GM21786 (cell line): ENCODE data around the gene ITPK1.

ENCODE experiments used
- ATAC-seq: cut with Tn5 transposase; IDR thresholded peaks from one replicate; pipeline ENCODE4 v1.9.1; 2021; ENCODE audit not compliant: unreplicated experiment

ITPK1 gene

DNA sequence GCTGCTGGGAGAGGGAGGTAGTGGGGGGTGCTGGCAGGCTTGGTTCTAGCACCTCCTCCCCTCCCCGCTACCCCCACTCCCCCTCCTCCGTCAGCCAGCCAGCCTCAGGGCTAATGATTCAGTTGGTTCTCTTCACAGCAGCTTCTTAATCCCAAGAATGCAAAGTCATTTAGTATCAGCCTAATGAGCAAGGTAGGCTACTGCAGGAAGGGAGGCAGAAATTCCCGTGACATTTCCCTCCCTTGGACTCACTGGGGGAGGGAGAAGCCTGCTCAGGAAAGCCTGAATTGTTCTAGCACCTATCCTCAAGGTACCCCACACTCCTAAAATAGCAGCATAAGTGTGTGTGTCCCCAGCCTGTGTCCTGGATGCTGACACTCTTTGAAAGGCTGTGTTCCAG is 29.8 kb downstream of the ITPK1 start:
- no peak for ATAC-seq

DNA sequence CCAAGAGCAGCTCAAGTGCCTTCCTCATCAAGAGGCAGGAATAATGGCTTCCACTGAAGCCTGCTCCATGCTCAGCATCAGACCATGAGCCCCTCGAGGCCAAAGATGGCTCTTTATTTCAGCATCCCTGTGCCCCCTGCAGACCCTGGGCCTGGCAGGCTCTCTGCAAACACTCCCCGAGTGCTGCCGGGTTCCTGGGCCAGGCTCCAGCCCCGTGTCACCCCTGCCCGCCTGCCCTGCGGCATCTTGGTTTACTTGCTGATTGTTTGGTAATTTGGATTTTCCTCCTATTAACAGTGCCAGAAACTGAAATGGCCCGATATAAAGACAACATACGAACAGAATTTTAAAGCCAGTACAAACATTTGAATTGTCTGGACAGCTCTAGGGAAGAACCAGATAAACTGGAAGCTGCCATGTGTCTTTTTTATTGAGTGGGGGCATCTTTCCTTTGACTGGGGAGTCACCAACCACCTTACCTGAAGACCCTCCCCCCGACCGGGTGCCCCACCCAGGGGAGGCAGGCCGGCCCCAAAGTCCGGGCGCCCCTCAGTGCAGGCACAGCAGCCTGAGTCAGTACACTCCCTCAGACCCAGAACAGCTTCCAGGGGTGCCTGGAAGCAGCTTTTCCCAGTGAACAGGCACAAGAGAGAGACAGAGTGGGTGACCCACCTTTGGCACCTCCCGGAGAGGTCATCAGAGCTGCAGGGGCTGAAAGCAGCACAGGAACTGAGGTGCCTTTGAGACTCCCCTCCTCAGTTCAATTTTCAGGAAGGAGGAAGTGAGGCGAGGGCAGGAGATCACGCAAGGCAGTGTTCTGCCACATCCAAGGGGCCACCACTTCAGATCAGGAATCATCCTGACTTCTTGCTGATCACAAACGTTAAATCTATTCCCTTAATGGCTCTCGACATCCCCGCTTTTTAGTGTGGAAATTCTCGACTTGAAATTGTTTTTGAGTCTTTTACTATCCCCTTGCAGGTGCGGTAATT is 30.6 kb downstream of the ITPK1 start:
- no peak for ATAC-seq

DNA sequence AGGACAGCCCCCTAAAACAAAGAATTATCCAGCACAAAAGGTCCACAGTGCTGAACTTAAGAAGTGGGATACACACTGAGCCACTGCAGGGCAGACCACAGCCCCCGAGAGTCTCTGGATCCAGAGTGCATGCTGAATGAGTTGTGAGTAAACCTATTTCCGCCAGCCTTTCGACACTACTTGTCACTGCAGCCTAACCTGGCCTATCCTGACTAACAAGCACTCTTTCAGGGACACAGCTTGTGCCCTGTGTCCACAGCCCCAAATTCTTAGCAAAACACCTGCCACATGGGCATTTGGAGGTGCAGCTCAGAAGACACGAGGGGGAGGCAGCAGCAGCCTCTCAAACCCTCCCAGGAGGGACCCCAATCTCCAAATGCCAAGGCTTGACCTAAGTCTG is 31.3 kb downstream of the ITPK1 start:
- ATAC-seq = no peak

DNA sequence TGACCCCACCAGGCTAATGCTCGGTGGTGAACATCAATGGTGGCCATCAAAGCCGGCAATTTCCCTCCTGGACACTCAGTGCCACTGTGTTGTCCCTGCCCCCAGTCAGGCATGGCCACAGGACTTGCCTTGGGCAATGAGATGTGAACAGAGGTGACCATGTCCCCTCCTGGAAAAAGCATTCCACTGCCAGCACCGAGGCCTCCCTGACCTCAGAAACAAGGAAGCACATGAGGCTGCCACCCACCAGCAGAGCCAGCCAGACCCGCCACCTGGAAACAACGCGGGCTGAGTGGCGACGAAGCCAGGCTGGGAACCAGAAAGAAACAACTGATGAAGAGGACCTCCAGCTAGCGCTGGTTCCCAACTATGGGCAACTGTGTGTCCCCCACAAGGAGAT is 31.8 kb downstream of the ITPK1 start:
- no peak for ATAC-seq

DNA sequence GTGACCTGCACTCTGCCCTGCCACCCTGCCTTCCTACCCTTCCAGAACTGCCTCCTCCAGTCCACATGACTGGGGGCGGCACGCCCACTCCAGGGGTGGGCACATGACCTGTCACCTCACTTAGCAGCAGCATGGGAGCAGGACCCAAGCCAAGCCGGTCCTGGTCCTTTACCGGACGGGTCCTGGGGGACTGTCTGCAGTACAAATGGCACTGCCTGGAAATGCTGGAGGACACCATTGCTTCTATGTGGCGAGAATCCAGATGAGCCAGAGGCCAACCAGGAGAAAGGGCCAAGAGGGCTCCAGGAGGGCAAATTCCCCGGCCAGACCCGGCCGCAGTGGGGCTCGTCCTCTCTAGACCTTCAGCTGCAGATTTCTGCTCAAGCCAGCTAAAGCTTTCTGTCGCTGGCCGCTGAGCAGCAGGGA is 33.1 kb downstream of the ITPK1 start:
- no peak for ATAC-seq

DNA sequence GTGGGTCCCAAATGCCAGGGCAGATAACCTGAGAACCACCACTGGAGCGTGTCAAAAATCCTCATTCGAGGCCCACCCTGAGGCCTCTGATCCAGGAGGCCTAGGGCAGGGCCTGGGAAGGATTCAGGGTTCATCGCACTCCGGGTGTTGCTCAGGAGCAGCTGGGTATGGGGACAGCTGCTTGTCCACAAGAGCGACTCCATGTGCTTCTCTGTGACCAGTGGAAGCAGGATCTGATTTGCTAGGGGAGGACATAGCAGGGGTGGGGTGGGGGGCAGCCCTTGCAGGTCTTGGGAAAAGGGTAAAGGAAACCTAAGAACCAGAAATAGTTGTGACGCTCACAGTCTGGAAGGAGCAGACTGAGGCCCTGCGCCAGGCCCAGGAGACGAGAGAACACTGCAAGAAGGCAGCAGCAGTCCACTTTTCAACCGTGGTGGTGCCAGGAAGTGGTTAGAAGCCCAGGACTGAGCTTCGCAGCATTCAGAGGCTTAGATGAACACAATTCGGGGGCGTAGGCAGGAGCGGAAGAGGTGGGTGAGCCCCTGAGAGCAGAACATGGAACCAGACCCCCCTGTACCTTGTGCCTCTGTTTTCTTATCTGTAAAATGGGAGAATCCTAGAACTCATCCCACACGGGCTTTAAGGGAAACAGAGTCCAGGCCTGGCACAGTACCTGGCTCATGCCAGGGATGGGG is 33.7 kb downstream of the ITPK1 start:
- no peak for ATAC-seq

DNA sequence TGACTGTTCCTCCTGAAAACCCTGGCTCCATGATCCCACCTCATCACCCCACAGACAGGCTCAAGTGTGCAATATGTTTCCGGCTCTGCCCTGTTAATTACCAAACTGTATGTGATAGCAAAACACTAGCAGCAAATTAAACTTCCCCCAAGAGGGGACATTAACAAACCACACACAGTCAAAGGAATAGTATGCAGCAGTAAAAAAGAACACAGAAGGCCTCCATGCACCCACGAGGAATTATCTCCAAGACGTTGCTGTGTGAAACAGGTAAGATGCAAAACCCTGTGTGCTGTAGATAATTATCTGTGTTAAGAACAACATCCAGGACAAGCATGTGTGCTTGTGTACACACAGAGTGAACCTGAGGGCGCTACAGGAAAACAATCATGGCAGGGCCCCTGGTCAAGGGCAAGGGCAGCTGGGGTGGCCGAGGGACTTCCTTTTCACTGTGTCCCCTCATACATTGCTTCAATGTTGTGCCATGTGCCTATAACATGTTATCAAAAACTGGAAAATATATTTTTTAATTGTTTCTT is 35.8 kb downstream of the ITPK1 start:
- ATAC-seq = no peak

DNA sequence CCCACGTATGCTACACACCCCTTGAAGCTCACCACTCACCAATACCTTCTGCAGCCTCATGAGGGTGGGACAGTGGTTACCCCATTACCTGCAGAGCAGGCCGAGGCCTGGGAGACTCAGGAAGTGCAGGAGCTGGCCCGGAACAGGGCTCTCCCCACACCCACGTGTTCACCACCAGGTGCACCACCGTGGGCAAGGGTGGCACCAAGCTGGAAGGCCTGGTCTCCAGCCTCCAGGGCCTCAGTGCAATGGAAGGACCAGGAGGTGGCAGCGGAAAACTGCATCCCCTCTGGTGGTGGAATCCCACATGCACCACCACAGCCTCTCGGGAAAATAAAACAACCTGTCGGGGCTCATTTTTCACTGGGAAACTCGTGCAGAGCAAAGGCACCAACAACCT is 36.4 kb downstream of the ITPK1 start:
- ATAC-seq = no peak

DNA sequence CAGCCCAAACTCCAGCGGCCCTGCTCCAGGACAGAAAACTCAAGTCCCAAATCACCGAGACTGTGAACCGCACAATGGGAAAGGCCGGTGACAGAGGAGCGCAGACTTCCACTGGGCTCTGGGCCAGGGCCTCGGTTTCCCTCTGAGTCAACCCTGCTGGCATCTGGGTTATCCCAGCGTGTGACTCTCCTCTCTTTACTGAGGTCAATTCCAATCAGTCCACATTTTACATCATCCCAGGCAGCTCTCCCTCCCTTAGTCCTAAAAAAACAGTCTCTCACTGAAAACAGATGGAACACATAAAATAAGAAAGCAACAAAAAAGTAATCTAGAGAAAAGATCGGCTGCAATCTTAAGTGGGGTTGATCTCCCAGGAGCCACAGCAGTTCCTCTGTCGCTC is 36.9 kb downstream of the ITPK1 start:
- ATAC-seq = no peak

DNA sequence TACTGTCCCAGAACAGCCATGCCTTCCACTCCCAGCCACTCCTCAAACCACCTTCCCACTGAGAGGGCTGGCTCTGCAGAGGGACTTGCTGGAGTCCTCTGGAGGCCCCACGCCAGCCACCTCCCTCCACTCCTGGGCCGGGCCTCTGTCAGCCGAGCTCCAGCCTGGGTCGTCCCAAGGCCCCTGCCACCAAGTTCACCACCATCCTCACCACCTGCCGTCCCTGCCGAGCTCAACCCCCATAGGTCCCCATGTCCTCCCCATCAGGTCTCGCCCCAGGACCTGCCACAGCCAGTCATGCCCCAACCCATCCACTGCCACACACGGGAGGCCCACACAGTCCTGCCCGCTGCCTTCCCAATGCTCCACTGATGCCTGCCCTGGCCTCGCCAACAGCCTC is 39.0 kb downstream of the ITPK1 start:
- no peak for ATAC-seq

DNA sequence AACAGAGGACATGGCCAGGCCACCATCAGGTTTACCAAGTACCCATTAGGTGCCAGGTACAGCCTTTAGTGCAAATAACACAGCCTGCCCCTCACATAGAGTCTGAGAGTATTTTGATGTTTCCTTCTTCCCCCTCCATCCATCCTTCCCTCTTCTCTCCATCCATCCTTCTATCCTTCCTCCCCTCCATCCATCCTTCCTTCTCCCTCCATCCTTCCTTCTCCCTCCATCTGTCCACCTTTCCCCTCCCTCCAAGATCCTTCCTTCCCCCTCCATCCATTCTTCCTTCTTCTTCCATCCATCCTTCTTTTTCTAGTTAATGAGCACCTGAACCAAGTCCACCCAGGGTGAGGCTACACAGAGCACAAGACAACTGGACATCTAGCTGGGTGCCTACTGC is 39.8 kb downstream of the ITPK1 start:
- ATAC-seq = no peak

DNA sequence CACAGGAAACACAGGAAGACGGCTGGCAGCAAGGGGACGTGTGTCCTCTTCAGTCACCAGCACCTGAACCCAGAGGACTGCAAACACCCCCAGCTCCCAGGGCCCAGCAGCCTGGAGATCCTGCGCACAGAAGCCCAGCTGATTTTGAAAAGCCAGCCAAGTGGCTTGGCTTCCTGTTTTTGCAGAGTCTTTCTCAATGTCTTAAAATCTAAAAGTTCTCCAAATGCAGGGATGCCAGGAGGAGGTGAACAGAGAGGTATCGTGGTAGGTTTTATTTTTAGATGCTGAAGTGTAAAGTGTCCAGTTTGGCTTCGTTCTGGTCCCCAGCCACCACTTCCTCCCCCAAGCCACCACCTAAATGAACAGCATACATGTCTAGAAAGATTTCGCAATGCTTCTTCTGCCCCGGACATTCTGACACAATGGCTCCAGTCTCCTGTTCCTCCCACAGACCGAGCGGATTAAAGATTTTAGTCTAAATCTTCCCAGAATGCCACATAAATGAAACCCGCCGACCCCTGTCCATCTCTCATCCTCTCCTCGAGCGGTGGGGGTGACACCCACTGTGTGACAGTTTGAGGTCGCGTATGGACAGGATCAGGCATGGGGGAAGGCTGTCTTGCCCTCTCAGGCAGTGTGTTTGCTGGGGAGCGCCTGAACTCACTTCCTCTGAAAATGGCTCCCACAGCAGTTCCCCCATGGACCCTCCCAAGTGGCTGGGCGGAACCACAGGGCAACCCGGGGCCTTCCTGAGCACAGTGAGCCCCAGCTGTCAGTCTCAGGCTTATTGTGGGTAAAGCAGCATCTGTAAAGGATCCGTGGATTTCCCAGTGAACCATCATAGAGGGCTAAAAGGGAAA is 41.6 kb downstream of the ITPK1 start:
- ATAC-seq = no peak

DNA sequence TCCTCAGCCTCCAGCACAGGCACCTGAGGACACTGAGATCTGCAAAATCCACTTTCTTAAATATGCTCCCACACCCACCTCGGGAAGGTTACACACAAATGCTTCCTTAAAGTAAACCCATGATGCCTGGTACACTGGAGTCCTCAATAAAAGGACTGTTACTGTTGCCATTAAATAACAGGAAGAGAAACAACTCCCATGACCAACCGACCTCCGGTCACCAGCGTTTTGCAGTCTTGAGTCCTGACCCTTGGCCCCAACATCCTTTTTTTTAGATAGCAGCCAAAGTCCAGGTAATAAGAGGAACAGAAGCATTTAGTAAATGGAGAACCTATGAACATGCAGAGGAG is 42.4 kb downstream of the ITPK1 start:
- no peak for ATAC-seq

DNA sequence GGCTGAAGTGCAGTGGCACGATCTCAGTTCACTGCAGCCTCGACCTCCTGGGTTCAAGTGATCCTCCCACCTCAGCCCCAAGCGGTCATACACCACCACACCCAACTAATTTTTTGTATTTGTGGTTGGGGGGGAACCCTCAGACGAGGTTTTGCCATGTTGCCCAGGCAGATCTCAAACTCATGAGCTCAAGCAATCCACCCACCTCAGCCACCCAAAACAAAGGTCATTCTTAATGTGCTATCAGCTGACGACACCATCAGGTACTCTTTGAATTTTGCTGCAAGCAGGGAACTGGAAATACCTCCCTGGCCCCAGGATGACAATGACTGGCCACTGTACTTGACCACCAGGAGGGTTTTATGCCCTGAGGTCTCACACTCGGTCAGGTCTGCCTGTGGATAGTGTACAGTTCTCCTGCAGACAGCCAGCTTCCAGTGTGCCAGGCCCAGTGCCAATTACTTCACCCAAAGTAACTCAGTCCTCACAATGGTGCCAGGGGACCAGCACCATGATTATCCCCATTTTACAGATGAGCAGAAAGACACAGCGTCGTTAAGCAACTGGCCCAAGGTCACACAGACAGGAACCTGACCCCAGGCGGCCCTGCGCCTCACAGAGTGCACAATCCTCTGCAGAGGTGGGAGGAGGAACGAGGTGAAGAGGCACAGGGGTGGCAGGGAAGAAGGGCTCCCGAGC is 42.9 kb downstream of the ITPK1 start:
- no peak for ATAC-seq

DNA sequence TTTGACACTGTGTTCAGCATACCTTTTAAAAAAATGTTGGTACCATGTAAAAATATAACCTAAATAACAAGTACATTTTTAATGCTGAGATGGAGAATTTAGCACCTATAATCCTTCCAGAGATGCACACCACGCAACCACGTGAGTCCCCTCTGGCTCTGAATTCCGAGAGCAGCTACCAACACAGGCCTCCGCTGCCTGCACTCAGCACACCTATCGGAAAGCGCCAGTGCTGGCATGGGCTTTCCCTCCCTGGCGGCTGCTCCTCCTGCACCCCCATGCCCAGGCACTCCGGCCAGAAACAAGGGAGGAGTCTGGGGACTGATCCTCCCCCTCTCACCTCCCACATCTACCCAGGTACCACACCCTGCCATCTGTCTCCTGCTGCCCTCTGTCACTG is 47.0 kb downstream of the ITPK1 start:
- no peak for ATAC-seq

DNA sequence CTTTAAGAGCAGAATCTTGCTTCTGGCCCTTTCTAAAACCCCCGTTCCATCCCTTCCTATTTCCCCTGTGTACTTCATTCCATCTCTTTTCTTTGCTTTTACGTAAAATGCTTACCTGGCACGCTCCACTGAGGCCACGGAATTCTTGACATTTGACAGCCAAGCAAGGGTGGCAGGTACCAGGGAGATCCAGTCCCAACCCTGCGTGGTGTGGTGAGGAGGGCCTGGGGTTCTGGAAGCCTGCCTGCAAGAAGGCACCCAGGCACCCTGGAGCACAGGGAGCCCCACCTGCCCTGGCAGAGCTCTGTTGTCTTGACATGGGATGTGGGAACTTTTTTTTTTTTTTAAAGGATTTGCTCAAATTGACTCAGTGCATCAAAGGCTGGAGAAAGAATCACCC is 48.6 kb downstream of the ITPK1 start:
- no peak for ATAC-seq

DNA sequence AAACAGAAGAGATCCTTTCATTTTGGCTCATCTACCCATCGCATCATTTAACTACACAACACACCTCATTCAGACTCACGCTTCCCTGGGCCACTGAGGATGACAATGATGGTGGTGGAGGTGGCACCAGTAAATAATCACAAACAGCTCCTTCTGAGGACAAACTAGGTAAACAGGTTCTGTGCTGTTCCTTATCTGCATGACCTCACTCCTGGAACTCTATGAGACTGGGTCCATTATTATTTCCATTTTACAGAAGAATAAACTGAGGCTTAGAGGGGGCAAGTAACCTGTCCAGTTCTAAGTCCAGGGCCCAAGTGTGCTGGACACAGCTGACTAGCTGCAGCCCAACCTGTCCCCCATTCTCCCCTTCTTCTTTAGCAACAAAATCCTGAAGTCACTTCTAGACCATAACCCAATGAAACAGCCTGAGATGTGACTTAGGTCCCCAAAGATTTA is 50.4 kb downstream of the ITPK1 start:
- no peak for ATAC-seq

DNA sequence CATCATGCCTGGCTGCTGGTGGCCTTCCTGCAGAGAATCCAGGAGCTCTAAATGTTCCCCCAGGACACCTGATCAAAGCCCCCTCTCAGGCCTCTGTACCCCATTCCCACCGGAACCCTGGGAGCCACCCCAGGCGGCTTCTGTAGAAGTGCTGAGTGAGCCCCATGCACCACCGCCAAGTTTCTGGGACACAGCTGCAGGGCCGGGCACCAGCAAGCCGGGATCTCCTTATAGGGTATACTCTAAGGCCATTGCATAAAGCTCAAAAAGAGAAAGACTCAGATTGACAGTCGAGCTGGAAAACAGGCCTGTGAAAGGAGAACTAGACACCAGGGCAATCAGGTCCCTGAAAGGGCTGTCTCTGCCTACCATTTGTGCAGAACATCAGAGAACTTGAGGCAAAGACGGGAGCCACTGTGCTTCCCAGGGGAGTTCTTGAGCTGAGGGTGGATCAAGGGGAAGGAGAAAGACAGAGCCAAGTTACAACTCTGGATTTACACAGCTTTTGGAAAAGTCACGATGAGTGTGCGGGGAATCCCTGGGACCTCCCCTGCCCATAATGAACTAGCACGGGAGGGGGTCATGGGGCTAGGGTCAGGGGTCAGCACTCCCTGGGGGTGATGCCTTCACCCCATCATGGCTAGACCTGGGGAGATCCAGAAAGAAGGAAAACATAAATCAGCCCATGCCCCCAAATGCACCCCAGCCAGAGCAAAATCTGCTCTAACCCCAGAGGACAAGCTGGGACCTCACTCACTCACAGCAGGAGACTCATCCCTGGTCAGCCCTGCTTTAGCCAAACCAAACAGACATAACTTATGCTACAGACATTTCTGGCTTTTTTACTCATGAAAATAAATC is 51.1 kb downstream of the ITPK1 start:
- no peak for ATAC-seq

DNA sequence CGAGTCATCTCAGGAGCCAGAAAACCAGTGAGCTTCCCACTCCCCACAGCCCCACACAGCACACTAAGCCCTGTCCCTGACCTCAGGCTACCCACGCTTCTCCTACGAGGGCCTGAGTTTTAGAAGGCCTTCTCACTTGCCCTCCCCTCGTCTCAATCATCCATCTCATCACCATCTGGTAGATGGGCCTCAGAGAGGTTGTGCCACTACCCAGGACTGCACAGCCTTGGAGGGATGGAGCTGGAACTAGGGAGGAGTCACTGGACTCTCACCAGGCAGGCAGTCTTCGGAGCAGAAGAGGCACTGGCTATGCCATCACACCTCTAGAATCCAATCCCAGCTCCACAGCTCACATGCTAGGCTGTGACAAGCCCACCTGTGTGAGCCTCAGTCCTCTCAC is 52.3 kb downstream of the ITPK1 start:
- ATAC-seq = no peak

DNA sequence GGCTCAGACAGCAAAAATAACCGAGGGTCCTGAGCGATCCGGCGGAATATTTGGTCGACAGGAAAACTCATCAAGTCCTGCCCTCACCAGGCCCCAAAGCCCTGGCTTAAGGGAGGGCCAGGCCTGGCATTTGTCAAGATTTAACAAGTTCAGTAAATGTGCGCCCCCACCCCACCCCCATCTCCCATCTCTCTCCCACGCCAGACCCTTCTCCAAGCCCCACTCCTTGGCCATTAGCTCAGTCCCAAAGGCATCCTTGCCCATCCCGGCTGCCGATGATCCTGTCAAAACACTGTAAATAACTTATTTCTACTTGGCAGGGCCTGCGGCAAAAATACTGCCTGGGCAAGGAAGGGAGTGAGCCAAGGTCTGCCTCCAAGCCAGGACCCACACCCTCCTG is 52.8 kb downstream of the ITPK1 start:
- ATAC-seq = no peak
